ENCODE measurements around the gene CHD5.

DNA sequence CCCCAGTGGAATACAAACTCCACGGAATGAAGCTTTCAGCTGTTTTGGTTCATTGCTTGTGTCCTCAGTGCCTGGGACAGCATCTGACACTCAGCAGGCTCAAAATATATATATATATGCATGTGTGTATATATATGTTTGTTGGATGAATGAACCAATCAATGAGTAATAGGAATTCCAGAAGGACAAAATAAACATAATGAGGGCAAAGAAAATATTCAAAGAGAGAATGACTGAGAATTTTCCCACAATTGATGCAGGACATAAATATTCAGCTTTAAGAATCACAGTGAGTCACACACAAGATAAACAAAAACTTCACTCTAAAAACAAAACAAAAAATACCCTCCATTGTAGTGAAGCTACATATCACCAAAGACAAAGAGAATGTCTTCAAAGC lies 64.0 kb downstream of the CHD5 start:
- TF ChIP-seq EZH2 (IDR thresholded peaks at IDR 0.05), result no peak
- TF ChIP-seq POLR2A (IDR thresholded peaks at IDR 0.05; ENCODE audit: borderline replicate concordance, extremely low read depth, insufficient read depth, insufficient read length), result no peak
- TF ChIP-seq, protein P1, sequence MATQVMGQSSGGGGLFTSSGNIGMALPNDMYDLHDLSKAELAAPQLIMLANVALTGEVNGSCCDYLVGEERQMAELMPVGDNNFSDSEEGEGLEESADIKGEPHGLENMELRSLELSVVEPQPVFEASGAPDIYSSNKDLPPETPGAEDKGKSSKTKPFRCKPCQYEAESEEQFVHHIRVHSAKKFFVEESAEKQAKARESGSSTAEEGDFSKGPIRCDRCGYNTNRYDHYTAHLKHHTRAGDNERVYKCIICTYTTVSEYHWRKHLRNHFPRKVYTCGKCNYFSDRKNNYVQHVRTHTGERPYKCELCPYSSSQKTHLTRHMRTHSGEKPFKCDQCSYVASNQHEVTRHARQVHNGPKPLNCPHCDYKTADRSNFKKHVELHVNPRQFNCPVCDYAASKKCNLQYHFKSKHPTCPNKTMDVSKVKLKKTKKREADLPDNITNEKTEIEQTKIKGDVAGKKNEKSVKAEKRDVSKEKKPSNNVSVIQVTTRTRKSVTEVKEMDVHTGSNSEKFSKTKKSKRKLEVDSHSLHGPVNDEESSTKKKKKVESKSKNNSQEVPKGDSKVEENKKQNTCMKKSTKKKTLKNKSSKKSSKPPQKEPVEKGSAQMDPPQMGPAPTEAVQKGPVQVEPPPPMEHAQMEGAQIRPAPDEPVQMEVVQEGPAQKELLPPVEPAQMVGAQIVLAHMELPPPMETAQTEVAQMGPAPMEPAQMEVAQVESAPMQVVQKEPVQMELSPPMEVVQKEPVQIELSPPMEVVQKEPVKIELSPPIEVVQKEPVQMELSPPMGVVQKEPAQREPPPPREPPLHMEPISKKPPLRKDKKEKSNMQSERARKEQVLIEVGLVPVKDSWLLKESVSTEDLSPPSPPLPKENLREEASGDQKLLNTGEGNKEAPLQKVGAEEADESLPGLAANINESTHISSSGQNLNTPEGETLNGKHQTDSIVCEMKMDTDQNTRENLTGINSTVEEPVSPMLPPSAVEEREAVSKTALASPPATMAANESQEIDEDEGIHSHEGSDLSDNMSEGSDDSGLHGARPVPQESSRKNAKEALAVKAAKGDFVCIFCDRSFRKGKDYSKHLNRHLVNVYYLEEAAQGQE (IDR thresholded peaks at IDR 0.05; ENCODE audit: low read depth), result no peak
- TF ChIP-seq, protein P2, sequence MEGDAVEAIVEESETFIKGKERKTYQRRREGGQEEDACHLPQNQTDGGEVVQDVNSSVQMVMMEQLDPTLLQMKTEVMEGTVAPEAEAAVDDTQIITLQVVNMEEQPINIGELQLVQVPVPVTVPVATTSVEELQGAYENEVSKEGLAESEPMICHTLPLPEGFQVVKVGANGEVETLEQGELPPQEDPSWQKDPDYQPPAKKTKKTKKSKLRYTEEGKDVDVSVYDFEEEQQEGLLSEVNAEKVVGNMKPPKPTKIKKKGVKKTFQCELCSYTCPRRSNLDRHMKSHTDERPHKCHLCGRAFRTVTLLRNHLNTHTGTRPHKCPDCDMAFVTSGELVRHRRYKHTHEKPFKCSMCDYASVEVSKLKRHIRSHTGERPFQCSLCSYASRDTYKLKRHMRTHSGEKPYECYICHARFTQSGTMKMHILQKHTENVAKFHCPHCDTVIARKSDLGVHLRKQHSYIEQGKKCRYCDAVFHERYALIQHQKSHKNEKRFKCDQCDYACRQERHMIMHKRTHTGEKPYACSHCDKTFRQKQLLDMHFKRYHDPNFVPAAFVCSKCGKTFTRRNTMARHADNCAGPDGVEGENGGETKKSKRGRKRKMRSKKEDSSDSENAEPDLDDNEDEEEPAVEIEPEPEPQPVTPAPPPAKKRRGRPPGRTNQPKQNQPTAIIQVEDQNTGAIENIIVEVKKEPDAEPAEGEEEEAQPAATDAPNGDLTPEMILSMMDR (IDR thresholded peaks at IDR 0.05 in 2 of 3, conservative IDR thresholded peaks at IDR 0.05 in 1 of 3; ENCODE audit: borderline replicate concordance in 1 of 3, insufficient read depth in 1 of 3, low read depth in 2 of 3, low read length in 2 of 3), result no peak
- no peak for TF ChIP-seq ELF1 (IDR thresholded peaks at IDR 0.05; ENCODE audit: borderline replicate concordance, low read depth)
